Muscle of leg (tissue), 9 donors: ENCODE results near the gene RCOR3. TPM values are rescaled to one million over a fixed set of nuclear protein-coding genes. Genes with fewer than 3 reads are reported as not detected.

Source experiments
- polyA plus RNA-seq, 8 donors: library from polyadenylated mRNA; unstranded; fragments of 120-200 nt; gene quantifications; one replicate each; pipeline versions ENCODE4 v1.2.1 to v1.2.3, GENCODE V29; 2013; ENCODE audit warnings: inconsistent platforms in 1 of 8, low replicate concordance in 1 of 8; ENCODE audit not compliant: insufficient read length in 8 of 8, insufficient read depth in 1 of 8
- total RNA-seq: library from RNA; stranded (reverse); fragments of 120-200 nt; gene quantifications from one replicate; pipeline ENCODE4 v1.2.4, GENCODE V29; 2013

Gene RCOR3
- total and polyA plus RNA-seq, 9 donors = 24.6 to 49.5 (median 41.3) TPM

Other genes starting within 250 kb of the RCOR3 start
- 0.22 TPM for gene KCNH1, start 125.2 kb upstream of the RCOR3 start, total RNA-seq
- under 1 TPM; 0.19 to 0.51 (median 0.31) TPM for gene KCNH1, start 125.2 kb upstream of the RCOR3 start, polyA plus RNA-seq
- 17.0 TPM for gene TRAF5, start 67.5 kb downstream of the RCOR3 start, total RNA-seq
- gene TRAF5, start 67.5 kb downstream of the RCOR3 start, polyA plus RNA-seq = 10 to 100 TPM; 14.7 to 34.9 (median 20.7) TPM
- 0.80 TPM for gene RD3, start 232.8 kb downstream of the RCOR3 start, total RNA-seq
- gene RD3, start 232.8 kb downstream of the RCOR3 start, polyA plus RNA-seq = 1 to 10 TPM in 6 of 8 donors, under 1 TPM in 2; 0.81 to 1.7 (median 1.2) TPM